MM.1S (cell line): ENCODE results near the gene CMPK2.
"Not testable (repeated sequence)": the region's sequence is repeated elsewhere in the genome, so short reads cannot be mapped to it uniquely, and the experiment has no call there.

Experiments
- DNase-seq: peaks from one replicate; pipeline ENCODE4 v3.0.0-alpha.2; 2015
- H2AFZ ChIP-seq: fragments of 300-600 bp; sonication (generic); 2 replicates; pipeline ENCODE4 v1.6.0; 2016; ENCODE audit warnings: antibody characterized with exemption, low read length
- H3F3A ChIP-seq: fragments of 300-600 bp; sonication (generic); 2 replicates; pipeline ENCODE4 v1.6.1; 2016; ENCODE audit warnings: mild to moderate bottlenecking, antibody characterized with exemption, low read length, moderate library complexity, mixed read lengths; ENCODE audit not compliant: insufficient read depth
- H3K27ac ChIP-seq: fragments of 300-600 bp; sonication (generic); 2 replicates; pipeline ENCODE4 v1.5.1; 2016; ENCODE audit warnings: mild to moderate bottlenecking, low read length
- H3K27me3 ChIP-seq: fragments of 300-600 bp; sonication (generic); replicated peaks from 2 replicates; pipeline ENCODE4 v1.6.0; 2016; ENCODE audit warnings: low read length; ENCODE audit not compliant: insufficient read depth
- H3K36me3 ChIP-seq: fragments of 300-600 bp; sonication (generic); replicated peaks from 2 replicates; pipeline ENCODE4 v1.6.1; 2016; ENCODE audit warnings: mild to moderate bottlenecking, low read length, mixed read lengths; ENCODE audit not compliant: insufficient read depth
- H3K4me1 ChIP-seq: fragments of 300-600 bp; sonication (generic); 2 replicates; pipeline ENCODE4 v1.6.1; 2016; ENCODE audit warnings: low read length, mixed read lengths
- H3K4me2 ChIP-seq: fragments of 300-600 bp; sonication (generic); 2 replicates; pipeline ENCODE4 v1.6.0; 2016; ENCODE audit warnings: low read depth, low read length
- H3K4me3 ChIP-seq: fragments of 300-600 bp; sonication (generic); 2 replicates; pipeline ENCODE4 v1.5.1; 2016; ENCODE audit warnings: low read length, mixed read lengths
- H3K79me2 ChIP-seq: fragments of 300-600 bp; sonication (generic); 2 replicates; pipeline ENCODE4 v1.6.1; 2016; ENCODE audit warnings: mixed run types, low read length, mixed read lengths
- H3K9ac ChIP-seq: fragments of 300-600 bp; sonication (generic); 2 replicates; pipeline ENCODE4 v1.6.1; 2016; ENCODE audit warnings: low read length, mixed read lengths
- H3K9me2 ChIP-seq: fragments of 300-600 bp; sonication (generic); replicated peaks from 2 replicates; pipeline ENCODE4 v1.6.1; 2016; ENCODE audit warnings: mild to moderate bottlenecking, low read length, mixed read lengths; ENCODE audit not compliant: insufficient read depth
- H3K9me3 ChIP-seq: fragments of 300-600 bp; sonication (generic); replicated peaks from 2 replicates; pipeline ENCODE4 v1.6.1; 2016; ENCODE audit warnings: mild to moderate bottlenecking, low read length, mixed read lengths; ENCODE audit not compliant: insufficient read depth
- H4K20me1 ChIP-seq: fragments of 300-600 bp; sonication (generic); 2 replicates; pipeline ENCODE4 v1.6.1; 2016; ENCODE audit warnings: mild to moderate bottlenecking, low read length, moderate library complexity, mixed read lengths; ENCODE audit not compliant: insufficient read depth
- EZH2 ChIP-seq: fragments of 300-600 bp; sonication (generic); optimal IDR thresholded peaks from 2 replicates; pipeline ENCODE3; 2017; ENCODE audit warnings: low read depth, mild to moderate bottlenecking, antibody characterized with exemption, low read length, mixed read lengths
- EZH2phosphoT487 ChIP-seq: fragments of 300-600 bp; sonication (generic); IDR thresholded peaks from 2 replicates; pipeline ENCODE4 v1.6.1; 2018; ENCODE audit warnings: antibody characterized with exemption, low read length
- TF ChIP-seq, protein P1 (sequence below): fragments of 300-600 bp; sonication (generic); IDR thresholded peaks from 2 replicates; pipeline ENCODE4 v1.5.1; 2016; ENCODE audit warnings: antibody characterized with exemption, low read length, mixed read lengths

The CMPK2 gene

DNA sequence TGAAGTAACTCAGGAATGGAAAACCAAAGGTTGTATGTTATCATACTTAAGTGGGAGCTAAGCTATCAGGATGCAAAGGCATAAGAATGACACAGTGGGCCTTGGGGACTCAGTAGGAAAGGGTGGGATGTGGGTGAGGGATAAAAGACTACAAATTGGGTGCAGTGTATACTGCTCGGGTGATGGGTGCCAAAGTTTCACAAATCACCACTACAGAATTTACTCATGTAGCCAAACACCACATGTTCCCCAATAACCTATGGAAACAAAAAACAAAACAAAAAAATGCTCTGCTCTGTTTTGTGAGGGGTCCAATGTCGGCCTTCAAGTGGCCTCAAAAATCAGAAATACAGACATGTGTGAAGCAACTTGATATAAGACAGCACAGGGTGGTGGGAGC is 42.6 kb upstream of the CMPK2 start:
- Histone ChIP-seq H3K27me3 (peaks cover 21% of the 10 kb centered on the region; the same call in 1 of the 2 replicates), H3K4me1 (peaks cover 17% of the 10 kb centered on the region), H3K36me3 (no peaks in the 10 kb centered on the region), H3K9me3 (no peaks in the 10 kb centered on the region), H3K4me3 (no peak overlapping the region), H3K79me2 (no peaks in the 10 kb centered on the region), H3K9ac (no peak overlapping the region), H3F3A (peaks cover 4% of the 10 kb centered on the region; the same call in 1 of the 2 replicates), H4K20me1 (no peaks in the 10 kb centered on the region), H3K27ac (no peak overlapping the region), H3K4me2 (no peak overlapping the region), H3K9me2 (no peaks in the 10 kb centered on the region), H2AFZ (no peak overlapping the region)
- DNase-seq, result no peak
- TF ChIP-seq EZH2 (no peak), EZH2phosphoT487 (no peak)
- TF ChIP-seq, protein P1, sequence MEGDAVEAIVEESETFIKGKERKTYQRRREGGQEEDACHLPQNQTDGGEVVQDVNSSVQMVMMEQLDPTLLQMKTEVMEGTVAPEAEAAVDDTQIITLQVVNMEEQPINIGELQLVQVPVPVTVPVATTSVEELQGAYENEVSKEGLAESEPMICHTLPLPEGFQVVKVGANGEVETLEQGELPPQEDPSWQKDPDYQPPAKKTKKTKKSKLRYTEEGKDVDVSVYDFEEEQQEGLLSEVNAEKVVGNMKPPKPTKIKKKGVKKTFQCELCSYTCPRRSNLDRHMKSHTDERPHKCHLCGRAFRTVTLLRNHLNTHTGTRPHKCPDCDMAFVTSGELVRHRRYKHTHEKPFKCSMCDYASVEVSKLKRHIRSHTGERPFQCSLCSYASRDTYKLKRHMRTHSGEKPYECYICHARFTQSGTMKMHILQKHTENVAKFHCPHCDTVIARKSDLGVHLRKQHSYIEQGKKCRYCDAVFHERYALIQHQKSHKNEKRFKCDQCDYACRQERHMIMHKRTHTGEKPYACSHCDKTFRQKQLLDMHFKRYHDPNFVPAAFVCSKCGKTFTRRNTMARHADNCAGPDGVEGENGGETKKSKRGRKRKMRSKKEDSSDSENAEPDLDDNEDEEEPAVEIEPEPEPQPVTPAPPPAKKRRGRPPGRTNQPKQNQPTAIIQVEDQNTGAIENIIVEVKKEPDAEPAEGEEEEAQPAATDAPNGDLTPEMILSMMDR, result no peak

- Histone ChIP-seq H3K4me3 (no peak overlapping the region), H3K9ac (no peak overlapping the region)
- TF ChIP-seq, protein P1, result no peak
- TF ChIP-seq EZH2phosphoT487, result no peak
- TF ChIP-seq EZH2, result no peak
Measured at GRCh38 chr2:6906165-6906741, 40.5 kb upstream of the CMPK2 start.

DNA sequence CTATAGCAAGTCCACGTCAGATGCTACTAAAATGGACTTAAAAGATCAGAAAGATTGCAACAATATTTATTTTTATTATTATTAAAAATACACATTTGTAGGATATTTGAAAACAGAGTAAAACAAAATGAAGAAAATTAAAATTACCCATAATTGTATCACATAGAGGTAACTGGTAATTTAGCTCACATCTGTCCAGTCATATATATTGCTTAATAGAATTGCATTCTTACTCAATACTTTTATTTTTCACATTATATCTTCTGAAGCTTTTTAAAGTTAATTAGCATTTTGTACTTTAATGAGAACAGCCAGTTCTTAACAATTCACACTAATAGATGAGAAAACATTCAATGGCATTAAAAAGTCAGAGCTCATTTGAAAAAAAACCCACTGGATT is 40.0 kb upstream of the CMPK2 start:
- H3K79me2 ChIP-seq, result no peaks in the 10 kb centered on the region
- no peaks in the 10 kb centered on the region for H4K20me1 ChIP-seq
- TF ChIP-seq EZH2, result no peak
- TF ChIP-seq EZH2phosphoT487, result no peak
- TF ChIP-seq, protein P1, result no peak
- H3K9me2 ChIP-seq, result no peaks in the 10 kb centered on the region
- no peaks in the 10 kb centered on the region for H3K9me3 ChIP-seq
- no peak for DNase-seq
- H3K27me3 ChIP-seq, result peaks cover 7% of the 10 kb centered on the region; the same call in 1 of the 2 replicates
- no peaks in the 10 kb centered on the region for H3K36me3 ChIP-seq
- no peak overlapping the region for H3K4me2 ChIP-seq
- no peak overlapping the region for H3K4me3 ChIP-seq
- H3K4me1 ChIP-seq, result peaks cover 15% of the 10 kb centered on the region
- H3K27ac ChIP-seq, result no peak overlapping the region
- H3F3A ChIP-seq, result peaks cover 4% of the 10 kb centered on the region; the same call in 1 of the 2 replicates
- H3K9ac ChIP-seq, result no peak overlapping the region
- H2AFZ ChIP-seq, result no peak overlapping the region

More at GRCh38 chr2:6906165-6906741, 40.5 kb upstream of the CMPK2 start:
- H2AFZ ChIP-seq, result no peak overlapping the region
- no peak overlapping the region for H3K4me2 ChIP-seq
- no peaks in the 10 kb centered on the region for H3K9me2 ChIP-seq
- H3K27me3 ChIP-seq, result peaks cover 13% of the 10 kb centered on the region; the same call in 1 of the 2 replicates
- no peaks in the 10 kb centered on the region for H3K79me2 ChIP-seq
- H3F3A ChIP-seq, result peaks cover 4% of the 10 kb centered on the region; the same call in 1 of the 2 replicates
- H3K36me3 ChIP-seq, result no peaks in the 10 kb centered on the region
- H3K4me1 ChIP-seq, result peaks cover 17% of the 10 kb centered on the region
- no peaks in the 10 kb centered on the region for H3K9me3 ChIP-seq
- H3K27ac ChIP-seq, result no peak overlapping the region
- no peaks in the 10 kb centered on the region for H4K20me1 ChIP-seq
- DNase-seq, result no peak

DNA sequence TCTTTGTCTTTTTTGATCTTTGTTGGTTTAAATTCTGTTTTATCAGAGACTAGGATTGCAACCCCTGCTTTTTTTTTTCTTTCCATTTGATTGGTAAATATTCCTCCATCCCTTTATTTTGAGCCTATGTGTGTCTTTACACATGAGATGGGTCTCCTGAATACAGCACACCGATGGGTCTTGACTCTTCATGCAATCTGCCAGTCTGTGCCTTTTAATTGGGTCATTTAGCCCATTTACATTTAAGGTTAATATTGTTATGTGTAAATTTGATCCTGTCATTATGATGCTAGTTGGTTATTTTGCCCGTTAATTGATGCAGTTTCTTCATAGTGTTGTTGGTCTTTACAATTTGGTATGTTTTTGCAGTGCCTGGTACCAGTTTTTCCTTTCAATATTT is 36.9 kb upstream of the CMPK2 start:
- not testable (repeated sequence) for H3K4me2 ChIP-seq, H3F3A ChIP-seq, H3K27ac ChIP-seq, H3K9me2 ChIP-seq, H3K9ac ChIP-seq, H2AFZ ChIP-seq, H4K20me1 ChIP-seq, H3K27me3 ChIP-seq, H3K4me1 ChIP-seq, H3K79me2 ChIP-seq, H3K36me3 ChIP-seq, H3K4me3 ChIP-seq, DNase-seq, H3K9me3 ChIP-seq
